GM12865 (cell line): ENCODE measurements around the gene GDF10.

Source experiments
- DNase-seq: peaks from one replicate; pipeline ENCODE4 v3.0.0; 2010; ENCODE audit warnings: low read depth
- H3K4me3 ChIP-seq: 2 replicates; pipeline ENCODE4 v1.5.1; 2011; ENCODE audit warnings: mild to moderate bottlenecking, low read depth, low read length, control low read depth
- CTCF ChIP-seq: IDR thresholded peaks from 2 replicates; pipeline ENCODE4 v1.5.1; 2011; ENCODE audit warnings: low read length, control low read depth, low read depth, inconsistent platforms; ENCODE audit not compliant: insufficient read depth; ENCODE audit errors: missing control alignments

The GDF10 gene

GRCh38 chr10:47261121-47261520, 38.9 kb upstream of the GDF10 start:
- no peak for TF ChIP-seq CTCF
- DNase-seq: peak; percentile 77
- no peak overlapping the region for H3K4me3 ChIP-seq

- no peak for TF ChIP-seq CTCF
- H3K4me3 ChIP-seq: no peak overlapping the region
- no peak for DNase-seq
Observed at GRCh38 chr10:47261556-47261955, 38.4 kb upstream of the GDF10 start.

DNA sequence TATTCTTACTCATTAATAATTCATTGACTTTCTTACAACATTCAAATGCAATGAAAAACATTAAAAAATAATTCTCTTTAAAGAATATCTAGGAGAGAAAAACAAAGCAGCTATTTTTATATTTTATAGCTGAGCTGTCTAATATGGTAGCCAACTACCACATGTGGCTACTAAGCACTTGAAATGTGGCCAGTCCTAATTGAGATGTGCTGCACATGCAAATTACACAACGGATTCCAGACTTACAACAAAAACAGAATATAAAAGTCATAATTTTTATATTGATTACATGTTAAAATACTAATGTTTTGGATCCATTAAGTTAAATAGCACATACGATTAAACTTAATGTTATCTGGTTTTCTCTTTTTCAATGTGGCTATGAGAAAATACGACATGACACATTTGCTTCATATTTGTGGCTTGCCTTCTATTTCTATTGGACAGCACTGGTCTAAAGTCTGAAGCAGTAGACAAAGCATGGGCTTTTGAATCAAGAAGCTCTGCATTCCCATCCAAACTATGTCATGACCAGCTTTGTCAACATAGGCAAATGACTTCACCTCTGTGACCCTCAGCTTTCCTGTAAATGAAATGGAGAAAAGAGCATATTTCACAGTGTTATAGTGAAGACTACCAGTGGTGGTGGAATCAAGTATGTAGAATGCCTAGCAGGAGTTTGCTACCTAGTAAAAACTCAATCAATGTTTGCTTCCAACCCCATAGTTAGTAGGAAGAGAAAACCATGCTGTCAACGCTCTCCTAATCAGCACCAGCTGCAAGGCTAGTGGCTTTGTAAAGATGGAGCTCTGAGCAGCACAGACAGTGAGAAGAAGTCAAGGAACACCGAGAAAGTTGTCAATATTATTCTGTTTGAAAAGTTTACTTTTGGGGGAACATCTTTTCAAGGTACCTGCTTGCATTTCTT, 37.1 kb upstream of the GDF10 start:
- no peak overlapping the region for H3K4me3 ChIP-seq
- no peak for TF ChIP-seq CTCF
- no peak for DNase-seq

DNA sequence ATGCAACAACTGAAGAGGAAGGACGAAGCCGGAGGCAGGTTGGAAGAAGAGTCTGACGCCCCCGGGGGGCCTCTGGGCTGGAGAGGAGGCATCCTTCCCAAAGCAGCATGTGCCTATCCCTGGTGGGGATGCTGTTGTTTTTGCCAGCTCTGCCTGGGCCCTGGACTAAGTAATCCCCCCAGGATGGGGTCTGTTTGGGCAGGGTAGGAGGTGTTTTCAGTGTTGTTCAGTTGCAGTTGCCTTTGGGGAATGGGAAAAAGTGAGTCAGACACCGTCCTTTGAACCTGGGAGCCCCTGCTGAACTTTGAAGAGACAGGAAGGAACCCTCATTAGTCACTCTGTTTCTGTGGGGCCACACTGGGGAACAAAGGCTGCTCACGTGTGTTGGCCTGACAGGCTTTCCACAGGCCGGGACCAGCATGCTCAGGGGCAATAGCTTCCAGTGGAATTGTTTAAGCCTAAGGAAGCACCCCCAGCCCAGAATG, 35.2 kb upstream of the GDF10 start:
- no peak for TF ChIP-seq CTCF
- H3K4me3 ChIP-seq: no peak overlapping the region
- DNase-seq: no peak

- no peak for DNase-seq
- no peak overlapping the region for H3K4me3 ChIP-seq
- TF ChIP-seq CTCF: no peak
Observed at GRCh38 chr10:47266602-47267001, 33.4 kb upstream of the GDF10 start.

DNA sequence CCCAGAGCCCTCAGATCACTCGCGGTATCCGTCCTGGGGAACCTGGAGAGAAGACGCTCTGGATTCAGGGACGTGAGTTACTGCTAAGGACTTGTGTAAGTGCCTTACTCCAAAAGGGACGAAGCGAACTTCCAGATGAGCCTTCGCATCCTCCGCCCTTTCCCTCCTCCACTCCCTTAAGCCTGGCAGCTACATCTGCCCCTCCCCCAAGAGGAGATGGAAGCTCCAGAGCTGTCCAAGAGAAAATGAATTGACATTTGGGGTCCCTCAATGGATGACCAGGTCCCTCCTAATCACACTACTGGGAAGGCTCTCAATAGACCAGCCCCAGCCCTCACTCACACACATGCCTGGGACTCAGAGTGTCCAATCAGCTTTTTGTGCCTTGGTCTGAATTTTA, 31.3 kb upstream of the GDF10 start:
- no peak for TF ChIP-seq CTCF

More for the DNA sequence above, 31.3 kb upstream of the GDF10 start:
- no peak overlapping the region for H3K4me3 ChIP-seq
- no peak for DNase-seq
